Measurements from ENCODE around the gene INAFM2. TPM values are rescaled to one million over a fixed set of nuclear protein-coding genes. Genes with fewer than 3 reads are reported as not detected.

INAFM2 gene
- polyA plus RNA-seq, 3 donors = 5.1 to 19.6 (median 8.3) TPM

DNA sequence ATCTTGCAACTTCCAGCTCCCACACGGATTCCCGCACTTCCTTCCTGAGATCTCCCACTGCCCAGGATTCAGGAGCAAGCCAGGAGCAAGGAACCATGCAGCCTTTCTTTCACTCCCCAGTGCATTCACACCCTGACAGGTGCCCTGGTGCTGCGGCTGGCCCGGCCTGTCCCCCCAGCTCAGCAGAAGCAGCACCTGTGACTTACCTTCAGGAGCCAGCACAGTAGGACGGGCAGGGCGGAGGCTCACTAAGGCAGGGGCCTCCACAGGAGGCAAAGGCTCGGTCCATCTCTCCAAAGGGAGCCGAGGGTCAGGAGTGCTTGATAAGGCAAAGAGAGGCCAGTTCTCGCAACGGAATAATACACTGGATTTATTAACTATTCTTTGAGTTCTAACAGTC, 45.5 kb upstream of the INAFM2 start:
- Histone ChIP-seq H3K36me3 (replicated peaks in 1 of 2; ENCODE audit: control insufficient read depth in 1 of 2, insufficient read depth in 2 of 2, low read length in 2 of 2) (no peaks in the 10 kb centered on the region), H3K4me2 (replicated peaks; ENCODE audit: extremely low read depth, low read length, poor library complexity, severe bottlenecking) (peak overlapping the region; percentile 64), H2AFZ (ENCODE audit: insufficient read depth, low read depth, low read length, poor library complexity, severe bottlenecking) (peak overlapping the region; percentile 36), H3K27me3 (ENCODE audit: control insufficient read depth in 2 of 2, insufficient read depth in 2 of 2, low read length in 2 of 2) (peaks cover 9 to 20% of the 10 kb centered on the region in 2 donors), H3K27ac (ENCODE audit: low read depth in 1 of 2, low read length in 2 of 2) (no peak overlapping the region), H3K9me3 (replicated peaks in 1 of 2; ENCODE audit: control insufficient read depth in 1 of 2, insufficient read depth in 1 of 2, low read length in 2 of 2) (no peaks in the 10 kb centered on the region), H4K20me1 (ENCODE audit: insufficient read depth, low read length) (no peaks in the 10 kb centered on the region), H3K4me3 (replicated peaks in 1 of 3; ENCODE audit: low read depth in 2 of 3, low read length in 3 of 3) (peak overlapping the region in 1 of 3 experiments; percentile 60), H3K9ac (ENCODE audit: insufficient read depth, low read length, poor library complexity, severe bottlenecking) (no peak overlapping the region), H3K79me2 (ENCODE audit: insufficient read depth, low read length) (no peaks in the 10 kb centered on the region), H3K4me1 (ENCODE audit: control insufficient read depth in 1 of 2, insufficient read depth in 2 of 2, low read length in 2 of 2) (peaks cover 56 to 72% of the 10 kb centered on the region in 2 donors)
- Mint-ChIP-seq H3K4me1 (peaks cover 45% of the 10 kb centered on the region), H3K4me3 (peak overlapping the region; percentile 66 to 87), H3K9me3 (peaks cover 0 to 5% (median 0%) of the 10 kb centered on the region in 7 donors), H3K27me3 (ENCODE audit: low read depth in 3 of 3) (peaks cover 23 to 43% (median 36%) of the 10 kb centered on the region in 3 donors), H3K27ac (no peak overlapping the region), H3K36me3 (peaks cover 0 to 1% of the 10 kb centered on the region in 2 donors)
- intact Hi-C loops (cut with micrococcal nuclease) = loop anchor here (5.0 to 10.0 kb wide), 5 partner anchors 34 to 493 kb away; partner anchors contain the start of gene FSIP1 (in 1 of the 2)
- no peak for TF ChIP-seq CTCF (IDR thresholded peaks at IDR 0.05)
- 82% methylated on average over 7 of the region's 10 CpGs for WGBS (ENCODE audit: insufficient coverage)
- no peak for DNase-seq

GRCh38 chr15:40279437-40280141, 43.9 kb upstream of the INAFM2 start:
- no peaks in the 10 kb centered on the region for H3K9me3 ChIP-seq (replicated peaks in 1 of 2; ENCODE audit: control insufficient read depth in 1 of 2, insufficient read depth in 1 of 2, low read length in 2 of 2)
- H3K79me2 ChIP-seq (ENCODE audit: insufficient read depth, low read length) = no peaks in the 10 kb centered on the region
- peaks cover 14% of the 10 kb centered on the region for H4K20me1 ChIP-seq (ENCODE audit: insufficient read depth, low read length)
- H3K27me3 ChIP-seq (ENCODE audit: control insufficient read depth in 2 of 2, insufficient read depth in 2 of 2, low read length in 2 of 2) = peaks cover 9 to 33% of the 10 kb centered on the region in 2 donors
- Mint-ChIP-seq H3K9me3 (peaks cover 0 to 10% (median 0%) of the 10 kb centered on the region in 7 donors), H3K36me3 (peaks cover 10% of the 10 kb centered on the region in 2 donors), H3K27ac (no peak overlapping the region), H3K4me1 (peaks cover 53% of the 10 kb centered on the region), H3K4me3 (peak overlapping the region in 1 of 2 donors; percentile 30), H3K27me3 (ENCODE audit: low read depth in 3 of 3) (peaks cover 36 to 58% (median 50%) of the 10 kb centered on the region in 3 donors)
- intact Hi-C loops (cut with micrococcal nuclease) = loop anchor here (1.0 to 10.0 kb wide), 6 partner anchors 33 to 495 kb away; partner anchors contain the start of gene FSIP1 (in 1 of the 2)
- H3K4me3 ChIP-seq (replicated peaks in 1 of 3; ENCODE audit: low read depth in 2 of 3, low read length in 3 of 3) = no peak overlapping the region
- TF ChIP-seq CTCF (IDR thresholded peaks at IDR 0.05) = peak; percentile 99
- no peak overlapping the region for H2AFZ ChIP-seq (ENCODE audit: insufficient read depth, low read depth, low read length, poor library complexity, severe bottlenecking)
- no peak overlapping the region for H3K9ac ChIP-seq (ENCODE audit: insufficient read depth, low read length, poor library complexity, severe bottlenecking)
- peaks cover 63 to 82% of the 10 kb centered on the region in 2 donors for H3K4me1 ChIP-seq (ENCODE audit: control insufficient read depth in 1 of 2, insufficient read depth in 2 of 2, low read length in 2 of 2)
- 47% methylated on average over 40 of the region's 40 CpGs for WGBS (ENCODE audit: insufficient coverage)
- peak overlapping the region; percentile 5 for H3K4me2 ChIP-seq (replicated peaks; ENCODE audit: extremely low read depth, low read length, poor library complexity, severe bottlenecking)
- H3K27ac ChIP-seq (ENCODE audit: low read depth in 1 of 2, low read length in 2 of 2) = no peak overlapping the region
- peak; percentile 49 to 64 (median 58) for DNase-seq
- H3K36me3 ChIP-seq (replicated peaks in 1 of 2; ENCODE audit: control insufficient read depth in 1 of 2, insufficient read depth in 2 of 2, low read length in 2 of 2) = no peaks in the 10 kb centered on the region

All from CD14-positive monocyte (primary cell).